HG03432 (cell line): ENCODE measurements around the gene SCGB1D2.

Experiments used
- ATAC-seq: cut with Tn5 transposase; IDR thresholded peaks from one replicate; pipeline ENCODE4 v1.9.1; 2021; ENCODE audit warnings: mild to moderate bottlenecking, moderate library complexity; ENCODE audit not compliant: unreplicated experiment

SCGB1D2 gene

DNA sequence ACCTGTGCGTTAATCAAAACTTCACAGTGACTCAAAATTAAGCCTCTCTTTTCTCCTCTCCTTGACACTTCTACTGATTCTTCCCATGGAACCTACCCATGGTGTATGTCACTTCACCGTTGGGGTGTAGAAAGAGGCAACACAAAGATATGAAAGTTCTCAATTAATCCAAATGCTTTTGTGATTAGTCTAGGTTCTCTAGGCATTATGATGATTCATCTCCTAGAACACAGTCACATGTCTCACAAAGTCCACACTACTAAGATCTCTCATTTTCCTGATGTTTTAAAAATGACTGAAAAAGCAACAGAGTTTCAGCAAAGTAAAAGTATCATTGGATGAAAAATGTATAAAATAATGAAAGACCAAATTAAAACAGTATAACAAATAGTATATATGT lies 14.2 kb downstream of the SCGB1D2 start:
- ATAC-seq, result no peak

DNA sequence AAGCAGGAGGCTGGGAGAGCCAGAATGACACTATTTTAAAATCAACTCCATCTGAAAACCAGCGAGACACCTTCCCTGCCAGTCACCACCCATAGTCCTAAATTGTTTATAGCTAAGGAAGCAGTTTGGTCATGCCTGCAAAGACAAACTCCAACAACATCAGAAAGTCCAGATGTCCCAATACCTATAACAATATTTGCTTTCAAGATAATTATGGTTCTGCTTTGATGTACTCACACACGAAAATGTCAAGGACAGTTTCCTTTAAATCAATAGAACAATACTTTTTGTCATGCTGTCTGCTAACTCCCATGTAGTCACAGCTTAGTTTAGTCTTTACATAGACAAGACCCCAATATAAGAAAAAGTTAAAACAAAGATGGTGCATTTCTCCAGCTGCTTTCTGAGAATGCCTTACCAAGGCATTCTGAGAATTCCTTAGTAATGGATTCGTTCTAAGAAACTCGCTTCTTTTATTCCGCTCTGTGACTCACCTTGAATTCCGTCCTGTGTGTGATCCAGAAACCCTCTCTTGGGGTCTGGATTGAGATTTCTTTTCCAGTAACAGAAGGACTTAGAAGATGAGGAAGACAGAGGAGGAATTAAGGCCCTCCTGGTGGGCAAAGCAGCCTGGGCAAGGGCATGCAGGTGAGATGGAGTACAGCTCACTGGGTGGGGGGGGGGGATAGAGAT lies 18.4 kb downstream of the SCGB1D2 start:
- no peak for ATAC-seq

DNA sequence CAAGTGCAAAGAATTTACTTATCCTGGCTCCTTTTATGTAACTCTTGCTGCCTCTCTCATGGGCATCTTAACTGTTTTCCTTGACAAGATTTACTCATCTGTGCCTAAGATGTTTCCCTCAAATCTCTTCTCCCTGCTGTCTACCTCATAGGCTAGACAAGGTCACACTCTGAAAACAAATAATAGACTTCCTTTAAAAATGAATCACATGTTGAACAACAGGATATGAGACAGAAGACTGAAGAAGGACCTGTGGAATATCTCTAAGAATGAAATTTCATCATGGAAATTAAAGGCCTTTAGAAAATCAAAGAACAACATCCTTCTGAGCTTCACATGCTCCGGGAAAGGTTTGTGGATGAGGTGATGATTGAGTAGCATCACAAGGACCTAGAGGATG lies 22.0 kb downstream of the SCGB1D2 start:
- no peak for ATAC-seq

DNA sequence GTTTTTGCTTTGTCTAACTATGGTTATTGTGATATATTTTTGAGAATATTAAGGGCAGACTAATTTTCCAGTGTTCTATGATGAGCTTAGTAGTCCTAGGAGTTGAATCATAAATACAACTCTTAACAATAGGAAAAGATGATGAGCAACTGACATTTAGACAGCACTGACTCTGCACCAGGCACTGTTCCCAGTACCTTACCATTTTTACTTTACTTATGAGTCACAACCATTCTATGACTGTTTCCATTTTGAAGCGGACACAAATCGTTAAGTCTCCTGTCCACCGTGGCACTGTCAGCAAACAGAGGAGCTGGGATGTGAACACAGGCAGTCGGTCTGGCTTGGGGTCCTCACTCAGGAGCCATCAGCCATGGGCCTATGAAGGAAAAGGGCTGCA lies 24.5 kb downstream of the SCGB1D2 start:
- no peak for ATAC-seq

DNA sequence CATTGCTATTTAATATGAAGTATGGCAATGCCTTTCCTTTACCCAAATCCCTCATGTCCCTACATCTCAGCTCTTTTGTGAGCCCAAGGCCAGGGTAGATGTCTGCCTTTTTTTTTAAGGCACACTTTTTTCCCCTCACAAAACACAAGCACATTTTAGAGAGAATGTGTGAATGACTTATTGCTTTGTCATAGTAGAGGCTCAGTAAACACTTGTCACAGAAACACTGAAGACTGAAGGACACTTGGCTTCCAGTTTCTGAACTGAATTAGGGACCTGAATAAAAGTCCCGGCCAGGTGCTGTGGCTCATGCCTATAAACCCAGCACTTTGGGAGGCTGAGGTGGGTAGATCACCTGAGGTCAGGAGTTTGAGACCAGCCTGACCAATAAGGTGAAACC lies 25.0 kb downstream of the SCGB1D2 start:
- ATAC-seq, result no peak

DNA sequence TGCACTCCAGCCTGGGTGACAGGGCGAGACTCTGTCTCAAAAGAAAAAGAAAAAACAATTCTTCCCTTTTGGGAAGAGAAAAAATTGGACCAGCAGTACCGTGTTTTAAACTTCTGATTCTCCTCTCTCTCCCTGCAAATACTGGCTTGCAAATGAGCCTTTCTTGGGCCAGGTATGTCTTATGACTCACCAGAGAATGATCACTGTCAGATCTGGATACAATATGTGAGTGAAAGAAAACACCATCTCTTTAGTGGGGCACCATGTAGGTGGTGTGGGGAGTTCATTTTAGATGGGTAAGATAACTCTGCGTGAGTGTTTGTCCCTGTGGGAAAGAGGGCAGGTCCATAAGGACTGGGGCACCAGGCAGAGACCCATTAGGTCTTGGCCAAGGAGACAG lies 25.5 kb downstream of the SCGB1D2 start:
- ATAC-seq, result no peak

DNA sequence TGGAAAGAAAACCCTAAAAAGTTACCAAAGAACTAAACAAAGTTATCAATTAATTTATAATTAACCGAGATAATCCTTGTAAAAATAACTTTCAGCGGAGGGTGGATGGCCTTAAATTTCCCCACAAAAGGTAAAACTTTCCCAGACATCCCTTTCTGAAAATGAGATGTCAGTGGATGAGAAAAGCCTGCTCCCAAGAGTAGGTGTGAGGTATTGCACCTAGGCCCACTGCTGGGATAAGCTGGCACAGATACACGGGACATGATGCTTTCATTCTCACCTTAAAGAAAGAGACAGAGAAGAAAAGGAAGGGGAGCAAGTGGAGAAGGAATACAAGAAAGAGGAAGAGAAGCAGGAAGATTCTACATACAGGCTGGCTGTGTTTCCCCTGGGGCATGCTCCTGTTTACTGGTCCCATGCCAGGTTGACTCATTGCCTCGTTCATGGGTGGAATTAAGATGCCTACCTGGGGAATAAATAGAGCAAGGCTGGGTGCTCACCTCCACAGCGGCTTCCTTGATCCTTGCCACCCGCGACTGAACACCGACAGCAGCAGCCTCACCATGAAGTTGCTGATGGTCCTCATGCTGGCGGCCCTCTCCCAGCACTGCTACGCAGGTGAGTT lies 27.7 kb downstream of the SCGB1D2 start, which contains the start of gene SCGB2A2:
Gene SCGB2A2 (plus strand): TSS at position 505 of the 625 bp plus-strand sequence. CDS start 59 bp downstream, at position 564.
- no peak for ATAC-seq

DNA sequence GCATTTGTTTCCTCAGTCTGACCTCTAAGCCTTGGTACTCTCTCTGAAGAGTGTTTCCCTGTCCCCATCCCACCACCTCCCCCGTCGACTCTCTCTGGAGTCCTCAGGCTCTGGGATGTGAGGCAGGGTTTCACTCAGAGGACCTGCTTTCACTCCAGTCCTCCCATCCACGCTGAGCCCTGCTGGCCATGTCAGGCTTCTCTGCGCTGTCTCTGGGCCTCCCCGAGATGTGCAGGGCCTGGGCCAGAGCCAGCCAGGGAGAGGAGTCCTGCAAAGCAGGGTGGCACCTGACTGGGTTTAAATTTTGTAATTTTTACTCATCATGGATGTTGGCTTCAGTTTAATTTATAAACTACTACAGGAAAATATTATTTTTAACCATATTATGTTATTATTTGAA lies 31.2 kb downstream of the SCGB1D2 start:
- ATAC-seq, result no peak

DNA sequence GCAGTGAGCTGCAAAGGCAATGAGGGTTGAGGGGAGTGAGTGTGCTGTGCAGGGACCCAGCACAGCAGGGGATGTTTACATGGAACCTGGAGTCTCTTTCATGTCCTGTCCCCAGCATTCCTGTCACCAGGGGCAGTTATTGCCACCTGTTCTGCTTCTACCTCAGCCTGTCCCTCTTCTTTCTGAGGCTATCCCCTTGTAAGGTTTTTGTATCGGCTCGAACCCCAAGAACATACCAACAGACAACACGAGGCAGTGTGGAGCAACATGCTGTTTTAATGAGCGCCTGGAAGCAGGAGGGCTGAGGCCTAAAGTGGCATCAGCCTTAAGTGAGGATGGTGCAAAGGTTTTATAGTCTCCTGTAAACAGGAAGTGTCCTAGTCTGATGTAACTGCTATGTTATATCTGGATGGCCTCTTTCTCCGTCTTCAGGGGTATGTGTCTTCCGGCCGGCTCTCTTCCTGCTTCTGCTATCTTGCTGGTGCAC lies 31.8 kb downstream of the SCGB1D2 start:
- no peak for ATAC-seq

DNA sequence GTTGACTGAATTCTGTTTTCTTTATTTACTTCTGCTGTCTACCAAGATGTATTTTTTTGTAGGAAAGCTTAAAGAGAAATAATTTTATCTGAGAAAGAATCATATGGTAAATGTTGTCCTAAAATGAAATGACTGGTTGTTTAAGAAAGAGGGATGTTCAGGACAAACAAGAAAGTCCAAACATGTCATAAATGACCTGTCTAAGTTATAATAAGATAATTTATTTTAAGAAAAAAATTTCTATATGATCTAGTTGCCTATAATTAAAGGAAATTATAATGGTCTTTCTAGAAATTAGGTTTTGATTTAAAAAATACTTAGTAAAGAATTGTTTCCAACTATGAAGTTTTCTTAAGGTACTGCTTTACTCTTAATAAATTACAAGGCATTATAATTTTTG lies 38.4 kb downstream of the SCGB1D2 start:
- ATAC-seq, result no peak
